ENCODE data around the gene PLEKHN1. TPM values are rescaled to one million over a fixed set of nuclear protein-coding genes. Genes with fewer than 3 reads are reported as not detected.
"Not testable (repeated sequence)": the region's sequence is repeated elsewhere in the genome, so short reads cannot be mapped to it uniquely, and the experiment has no call there.

The PLEKHN1 gene
- total RNA-seq, 4 donors from 2014 or later, result 0.17 to 0.50 (median 0.19) TPM; not detected in 1

DNA sequence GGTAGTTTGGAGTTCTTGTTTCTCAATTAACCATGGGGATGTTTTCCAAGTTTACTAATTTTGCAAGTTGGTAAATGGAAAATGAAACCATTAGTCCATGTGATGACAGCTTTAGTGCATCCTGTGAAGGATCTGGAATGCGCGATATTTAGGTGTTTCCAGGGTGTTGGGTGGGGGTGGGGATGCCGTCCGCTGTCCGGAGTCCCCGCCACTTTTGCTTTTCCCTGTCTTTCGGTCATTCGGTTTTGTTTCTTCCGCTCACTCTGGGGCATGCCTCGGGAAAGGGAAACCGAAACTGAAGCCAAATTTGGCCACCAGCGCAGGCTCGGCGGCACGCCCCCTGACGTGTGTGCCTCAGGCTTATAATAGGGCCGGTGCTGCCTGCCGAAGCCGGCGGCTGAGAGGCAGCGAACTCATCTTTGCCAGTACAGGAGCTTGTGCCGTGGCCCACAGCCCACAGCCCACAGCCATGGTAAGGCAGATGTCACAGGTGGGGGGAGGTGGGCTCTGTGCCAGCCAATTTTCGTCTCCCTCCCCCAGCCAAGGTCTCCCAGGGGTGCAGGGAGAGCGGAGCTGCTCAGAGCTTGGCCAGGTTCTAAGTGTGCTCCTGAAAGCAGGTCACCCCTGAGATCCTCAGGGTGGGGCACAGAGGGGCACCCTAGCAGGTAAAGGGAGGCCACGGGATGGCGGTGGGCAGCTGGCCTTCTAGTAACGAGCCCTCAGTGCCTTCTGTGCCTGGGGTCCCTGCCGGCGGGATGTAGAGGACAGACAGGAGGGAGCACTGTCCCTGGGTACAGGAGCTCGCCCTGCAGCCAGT lies 47.0 kb downstream of the PLEKHN1 start, which contains the start of gene ISG15:
ISG15 (plus strand) TSS at position 393 of the 817 bp plus-strand sequence; CDS start at position 470, 77 bp downstream.
- no peaks in the 10 kb centered on the region for H3K9me3 ChIP-seq
- H3K36me3 ChIP-seq, result no peaks in the 10 kb centered on the region
- H3K4me1 ChIP-seq, result peaks cover 18 to 28% (median 24%) of the 10 kb centered on the region in 4 donors
- 6% methylated on average over 21 of the region's 30 CpGs for WGBS
- intact Hi-C loops (cut with DNase I), result no loop called here
- peak; percentile 98 for DNase-seq (ENCODE audit: extremely low spot score)
- no peaks in the 10 kb centered on the region for H3K27me3 ChIP-seq
- H3K4me3 ChIP-seq, result peak within 1 kb of the TSS; percentile 65 to 76 (median 68)
- peak within 1 kb of the TSS; percentile 85 to 93 (median 91) for H3K27ac ChIP-seq (replicated peaks in 1 of 4)
- TF ChIP-seq POLR2A (IDR thresholded peaks at IDR 0.05; ENCODE audit: low read depth) (no peak), POLR2AphosphoS5 (IDR thresholded peaks at IDR 0.05) (peak; percentile 94 to 99)
- TF ChIP-seq, protein P1, sequence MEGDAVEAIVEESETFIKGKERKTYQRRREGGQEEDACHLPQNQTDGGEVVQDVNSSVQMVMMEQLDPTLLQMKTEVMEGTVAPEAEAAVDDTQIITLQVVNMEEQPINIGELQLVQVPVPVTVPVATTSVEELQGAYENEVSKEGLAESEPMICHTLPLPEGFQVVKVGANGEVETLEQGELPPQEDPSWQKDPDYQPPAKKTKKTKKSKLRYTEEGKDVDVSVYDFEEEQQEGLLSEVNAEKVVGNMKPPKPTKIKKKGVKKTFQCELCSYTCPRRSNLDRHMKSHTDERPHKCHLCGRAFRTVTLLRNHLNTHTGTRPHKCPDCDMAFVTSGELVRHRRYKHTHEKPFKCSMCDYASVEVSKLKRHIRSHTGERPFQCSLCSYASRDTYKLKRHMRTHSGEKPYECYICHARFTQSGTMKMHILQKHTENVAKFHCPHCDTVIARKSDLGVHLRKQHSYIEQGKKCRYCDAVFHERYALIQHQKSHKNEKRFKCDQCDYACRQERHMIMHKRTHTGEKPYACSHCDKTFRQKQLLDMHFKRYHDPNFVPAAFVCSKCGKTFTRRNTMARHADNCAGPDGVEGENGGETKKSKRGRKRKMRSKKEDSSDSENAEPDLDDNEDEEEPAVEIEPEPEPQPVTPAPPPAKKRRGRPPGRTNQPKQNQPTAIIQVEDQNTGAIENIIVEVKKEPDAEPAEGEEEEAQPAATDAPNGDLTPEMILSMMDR (IDR thresholded peaks at IDR 0.05), result peak in 1 of 3 experiments; percentile 23

GRCh38 chr1:1013922-1014648 lies 47.8 kb downstream of the PLEKHN1 start:
- H3K27me3 ChIP-seq, result no peaks in the 10 kb centered on the region
- H3K4me3 ChIP-seq, result peak overlapping the region; percentile 65 to 76 (median 68)
- WGBS, result 41% methylated on average over 5 of the region's 41 CpGs
- TF ChIP-seq EP300 (IDR thresholded peaks at IDR 0.05) (no peak), POLR2A (IDR thresholded peaks at IDR 0.05; ENCODE audit: low read depth) (no peak), POLR2AphosphoS5 (IDR thresholded peaks at IDR 0.05) (no peak)
- TF ChIP-seq, protein P1 (IDR thresholded peaks at IDR 0.05), result no peak
- H3K27ac ChIP-seq (replicated peaks in 1 of 4), result peak overlapping the region; percentile 85 to 93 (median 91)
- H3K9me3 ChIP-seq, result no peaks in the 10 kb centered on the region
- no peak for DNase-seq (ENCODE audit: extremely low spot score)
- intact Hi-C loops (cut with DNase I), result no loop called here
- H3K36me3 ChIP-seq, result no peaks in the 10 kb centered on the region
- H3K4me1 ChIP-seq, result peaks cover 18 to 35% (median 29%) of the 10 kb centered on the region in 4 donors

- intact Hi-C loops (cut with DNase I), result no loop called here
- DNase-seq (ENCODE audit: extremely low spot score), result no peak
- no peaks in the 10 kb centered on the region for H3K36me3 ChIP-seq
- H3K4me3 ChIP-seq, result peak overlapping the region in 2 of 4 donors; percentile 65 to 66
- WGBS, result 86% methylated on average over 16 of the region's 20 CpGs
- TF ChIP-seq POLR2A (IDR thresholded peaks at IDR 0.05; ENCODE audit: low read depth) (no peak), POLR2AphosphoS5 (IDR thresholded peaks at IDR 0.05) (no peak), EP300 (IDR thresholded peaks at IDR 0.05) (no peak)
- TF ChIP-seq, protein P1 (IDR thresholded peaks at IDR 0.05), result peak in 2 of 3 experiments; percentile 16 to 30
- H3K9me3 ChIP-seq, result no peaks in the 10 kb centered on the region
- H3K27me3 ChIP-seq, result no peaks in the 10 kb centered on the region
- H3K27ac ChIP-seq (replicated peaks in 1 of 4), result peak overlapping the region; percentile 85 to 93 (median 91)
- H3K4me1 ChIP-seq, result peaks cover 18 to 36% (median 31%) of the 10 kb centered on the region in 4 donors
Observed at GRCh38 chr1:1014799-1015681, 48.8 kb downstream of the PLEKHN1 start.

- H3K36me3 ChIP-seq; H3K27ac ChIP-seq (replicated peaks in 1 of 4); DNase-seq (ENCODE audit: extremely low spot score); H3K9me3 ChIP-seq; H3K4me3 ChIP-seq; H3K27me3 ChIP-seq; intact Hi-C loops (cut with DNase I): not testable (repeated sequence)
- WGBS, result 81% methylated on average over 14 of the region's 17 CpGs
- peaks cover 32 to 59% (median 48%) of the 10 kb centered on the region in 4 donors for H3K4me1 ChIP-seq
Observed at GRCh38 chr1:1017397-1018320, 51.4 kb downstream of the PLEKHN1 start.

GRCh38 chr1:1018321-1018685 lies 52.0 kb downstream of the PLEKHN1 start:
- H3K9me3 ChIP-seq; H3K36me3 ChIP-seq; H3K4me3 ChIP-seq; intact Hi-C loops (cut with DNase I); DNase-seq (ENCODE audit: extremely low spot score); H3K27me3 ChIP-seq; H3K27ac ChIP-seq (replicated peaks in 1 of 4): not testable (repeated sequence)
- peaks cover 30 to 61% (median 46%) of the 10 kb centered on the region in 4 donors for H3K4me1 ChIP-seq
- WGBS, result 70% methylated on average over 2 of the region's 26 CpGs
